ENCODE measurements around the gene MYL6.
"Not testable (repeated sequence)": the region's sequence is repeated elsewhere in the genome, so short reads cannot be mapped to it uniquely, and the experiment has no call there.

The MYL6 gene

GRCh38 chr12:56154246-56154771 lies 3.9 kb upstream of the MYL6 start:
- Histone ChIP-seq H3K79me2 (peaks cover 11% of the 10 kb centered on the region), H3K9me3 (ENCODE audit: control insufficient read depth, low read length) (no peaks in the 10 kb centered on the region), H3K4me2 (ENCODE audit: low read length) (no peak overlapping the region), H3K4me3 (ENCODE audit: low read depth, low read length) (no peak overlapping the region), H3K27ac (no peak overlapping the region), H3K4me1 (peaks cover 21% of the 10 kb centered on the region), H2AFZ (no peak overlapping the region), H3K9ac (no peak overlapping the region), H3K36me3 (ENCODE audit: control insufficient read depth, insufficient read depth, low read length) (no peaks in the 10 kb centered on the region), H3K27me3 (ENCODE audit: control insufficient read depth, insufficient read depth, low read length) (no peaks in the 10 kb centered on the region)
- TF ChIP-seq, protein P1, sequence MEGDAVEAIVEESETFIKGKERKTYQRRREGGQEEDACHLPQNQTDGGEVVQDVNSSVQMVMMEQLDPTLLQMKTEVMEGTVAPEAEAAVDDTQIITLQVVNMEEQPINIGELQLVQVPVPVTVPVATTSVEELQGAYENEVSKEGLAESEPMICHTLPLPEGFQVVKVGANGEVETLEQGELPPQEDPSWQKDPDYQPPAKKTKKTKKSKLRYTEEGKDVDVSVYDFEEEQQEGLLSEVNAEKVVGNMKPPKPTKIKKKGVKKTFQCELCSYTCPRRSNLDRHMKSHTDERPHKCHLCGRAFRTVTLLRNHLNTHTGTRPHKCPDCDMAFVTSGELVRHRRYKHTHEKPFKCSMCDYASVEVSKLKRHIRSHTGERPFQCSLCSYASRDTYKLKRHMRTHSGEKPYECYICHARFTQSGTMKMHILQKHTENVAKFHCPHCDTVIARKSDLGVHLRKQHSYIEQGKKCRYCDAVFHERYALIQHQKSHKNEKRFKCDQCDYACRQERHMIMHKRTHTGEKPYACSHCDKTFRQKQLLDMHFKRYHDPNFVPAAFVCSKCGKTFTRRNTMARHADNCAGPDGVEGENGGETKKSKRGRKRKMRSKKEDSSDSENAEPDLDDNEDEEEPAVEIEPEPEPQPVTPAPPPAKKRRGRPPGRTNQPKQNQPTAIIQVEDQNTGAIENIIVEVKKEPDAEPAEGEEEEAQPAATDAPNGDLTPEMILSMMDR (IDR thresholded peaks at IDR 0.05), result no peak

DNA sequence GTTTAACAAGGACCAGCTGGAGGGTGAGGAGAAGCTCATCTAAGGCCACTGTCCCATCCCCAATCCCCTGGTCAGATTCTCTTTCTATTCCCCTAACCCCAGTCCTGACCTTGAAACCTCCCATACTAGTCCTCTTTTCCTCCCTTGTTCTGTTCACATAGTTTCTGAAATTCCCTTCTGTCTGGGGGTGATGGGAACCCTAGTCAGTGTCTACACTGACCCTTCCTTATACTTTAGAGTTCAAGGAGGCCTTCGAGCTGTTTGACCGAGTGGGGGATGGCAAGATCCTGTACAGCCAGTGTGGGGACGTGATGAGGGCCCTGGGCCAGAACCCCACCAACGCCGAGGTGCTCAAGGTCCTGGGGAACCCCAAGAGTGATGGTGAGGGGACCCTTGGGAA lies 3.3 kb upstream of the MYL6 start:
- Histone ChIP-seq H3K27me3 (ENCODE audit: control insufficient read depth, insufficient read depth, low read length) (no peaks in the 10 kb centered on the region), H3K4me3 (ENCODE audit: low read depth, low read length) (no peak overlapping the region), H3K36me3 (ENCODE audit: control insufficient read depth, insufficient read depth, low read length) (no peaks in the 10 kb centered on the region), H3K79me2 (peaks cover 15% of the 10 kb centered on the region), H3K9ac (no peak overlapping the region), H2AFZ (no peak overlapping the region), H3K4me2 (ENCODE audit: low read length) (no peak overlapping the region), H3K27ac (no peak overlapping the region), H3K4me1 (peaks cover 26% of the 10 kb centered on the region), H3K9me3 (ENCODE audit: control insufficient read depth, low read length) (no peaks in the 10 kb centered on the region)
- TF ChIP-seq, protein P1 (IDR thresholded peaks at IDR 0.05), result no peak

DNA sequence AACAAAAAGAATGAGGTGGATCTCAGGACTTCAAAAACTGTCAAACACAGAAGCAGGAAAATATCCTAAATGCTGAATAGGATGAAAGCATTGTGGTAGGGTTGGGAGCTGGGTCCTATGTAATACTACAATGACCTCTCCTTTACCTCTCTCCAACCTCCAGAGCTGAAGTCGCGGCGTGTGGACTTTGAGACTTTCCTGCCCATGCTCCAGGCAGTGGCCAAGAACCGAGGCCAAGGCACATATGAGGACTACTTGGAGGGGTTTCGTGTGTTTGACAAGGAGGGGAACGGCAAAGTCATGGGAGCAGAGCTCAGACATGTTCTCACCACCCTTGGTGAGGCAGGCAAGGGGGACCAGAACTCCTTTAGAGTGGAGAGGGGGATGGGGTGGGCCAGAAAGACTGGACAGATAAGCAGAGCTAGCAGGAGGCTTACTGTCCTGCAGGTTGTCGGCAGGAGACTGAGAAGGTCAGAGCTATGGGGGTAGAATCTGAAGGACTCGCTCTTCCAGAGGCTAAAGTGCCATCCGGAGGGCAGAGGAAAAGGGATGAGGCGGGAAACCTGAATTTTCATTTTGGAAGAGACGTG lies 2.8 kb upstream of the MYL6 start:
- H3K27ac ChIP-seq, result no peak overlapping the region
- H3K79me2 ChIP-seq, result peaks cover 20% of the 10 kb centered on the region
- H3K9me3 ChIP-seq (ENCODE audit: control insufficient read depth, low read length), result no peaks in the 10 kb centered on the region
- H3K4me1 ChIP-seq, result peaks cover 31% of the 10 kb centered on the region
- no peaks in the 10 kb centered on the region for H3K27me3 ChIP-seq (ENCODE audit: control insufficient read depth, insufficient read depth, low read length)
- H3K4me2 ChIP-seq (ENCODE audit: low read length), result no peak overlapping the region
- TF ChIP-seq, protein P1 (IDR thresholded peaks at IDR 0.05), result no peak
- no peak overlapping the region for H3K9ac ChIP-seq
- H3K4me3 ChIP-seq (ENCODE audit: low read depth, low read length), result no peak overlapping the region
- no peaks in the 10 kb centered on the region for H3K36me3 ChIP-seq (ENCODE audit: control insufficient read depth, insufficient read depth, low read length)
- H2AFZ ChIP-seq, result no peak overlapping the region

DNA sequence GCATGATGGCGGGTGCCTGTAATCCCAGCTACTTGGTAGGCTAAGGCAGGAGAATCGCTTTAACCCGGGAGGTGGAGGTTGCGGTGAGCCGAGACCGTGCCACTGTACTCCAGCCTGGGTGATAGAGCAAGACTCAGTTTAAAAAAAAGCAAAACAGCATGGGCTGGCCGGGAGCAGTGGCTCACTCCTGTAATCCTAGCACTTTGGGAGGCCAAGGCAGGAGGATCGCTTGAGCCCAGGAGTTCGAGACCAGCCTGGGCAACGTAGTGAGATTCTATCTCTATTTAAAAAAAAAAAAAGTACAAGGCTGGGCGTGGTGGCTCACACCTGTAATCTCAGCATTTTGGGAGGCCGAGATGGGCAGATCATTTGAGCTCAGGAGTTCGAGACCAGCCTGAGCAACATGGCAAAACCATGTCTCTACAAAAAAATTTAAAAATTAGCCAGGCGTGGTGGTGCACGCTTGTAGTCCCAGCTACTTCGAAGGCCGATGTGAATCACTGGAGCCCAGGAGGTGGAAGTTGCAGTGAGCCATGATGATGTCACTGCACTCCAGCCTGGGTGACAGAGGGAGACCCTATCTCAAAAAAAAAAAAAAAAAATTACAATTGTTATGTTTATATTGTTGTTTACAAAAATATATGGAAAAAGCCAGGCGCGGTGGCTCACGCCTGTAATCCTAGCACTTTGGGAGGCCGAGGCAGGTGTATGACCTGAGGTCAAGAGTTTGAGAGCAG lies 1.5 kb upstream of the MYL6 start:
- peaks cover 22% of the 10 kb centered on the region for H3K79me2 ChIP-seq
- H3K4me2 ChIP-seq (ENCODE audit: low read length), result peak overlapping the region; percentile 80
- H3K9ac ChIP-seq; H3K9me3 ChIP-seq (ENCODE audit: control insufficient read depth, low read length); H3K36me3 ChIP-seq (ENCODE audit: control insufficient read depth, insufficient read depth, low read length); H3K27me3 ChIP-seq (ENCODE audit: control insufficient read depth, insufficient read depth, low read length): not testable (repeated sequence)
- peak overlapping the region; percentile 99 for H3K27ac ChIP-seq
- peak overlapping the region; percentile 100 for H3K4me3 ChIP-seq (ENCODE audit: low read depth, low read length)
- H2AFZ ChIP-seq, result peak overlapping the region; percentile 85
- H3K4me1 ChIP-seq, result peaks cover 34% of the 10 kb centered on the region

DNA sequence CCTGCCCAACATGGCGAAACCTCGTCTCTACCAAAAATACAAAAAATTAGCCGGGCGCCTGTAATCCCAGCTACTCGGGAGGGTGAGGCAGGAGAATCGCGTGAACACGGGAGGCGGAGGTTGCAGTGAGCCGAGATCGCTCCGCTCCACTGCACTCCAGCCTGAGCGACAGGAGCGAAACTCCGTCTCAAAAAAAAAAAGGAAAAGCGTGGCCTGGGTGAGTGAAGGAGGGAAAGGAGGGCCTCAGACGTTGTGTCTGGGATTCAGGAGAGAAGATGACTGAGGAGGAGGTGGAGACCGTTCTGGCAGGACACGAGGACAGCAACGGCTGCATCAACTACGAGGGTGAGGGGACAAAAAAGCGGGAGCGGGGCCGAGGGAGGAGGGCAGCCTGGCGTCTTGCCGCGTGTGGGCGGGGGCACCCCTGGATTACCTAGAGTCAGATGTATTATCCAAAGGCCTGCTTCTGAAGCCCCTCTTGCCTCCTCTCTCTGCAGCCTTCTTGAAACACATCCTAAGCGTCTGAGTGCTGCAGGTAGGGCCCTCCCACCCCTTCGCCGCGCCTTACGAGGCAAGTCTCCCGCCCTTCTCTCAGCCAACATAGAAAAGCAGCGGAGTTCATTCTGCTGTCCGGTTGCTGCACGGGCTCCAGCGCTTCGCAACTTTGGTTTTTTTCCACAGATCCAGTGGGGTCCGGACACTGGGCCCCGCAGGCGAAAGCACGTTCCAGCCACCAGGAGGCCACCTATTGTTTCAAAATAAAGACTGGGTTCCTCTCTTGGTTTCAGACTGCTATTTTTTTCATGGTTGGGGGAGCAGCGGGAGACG lies 744 bp upstream of the MYL6 start:
- peak overlapping the region; percentile 99 for H3K27ac ChIP-seq
- H3K4me1 ChIP-seq, result peaks cover 32% of the 10 kb centered on the region
- H3K36me3 ChIP-seq (ENCODE audit: control insufficient read depth, insufficient read depth, low read length), result no peaks in the 10 kb centered on the region
- H2AFZ ChIP-seq, result peak overlapping the region; percentile 85
- TF ChIP-seq, protein P1 (IDR thresholded peaks at IDR 0.05), result peak; percentile 85
- H3K9me3 ChIP-seq (ENCODE audit: control insufficient read depth, low read length), result no peaks in the 10 kb centered on the region
- peaks cover 22% of the 10 kb centered on the region for H3K79me2 ChIP-seq
- H3K9ac ChIP-seq, result peak overlapping the region; percentile 5
- no peaks in the 10 kb centered on the region for H3K27me3 ChIP-seq (ENCODE audit: control insufficient read depth, insufficient read depth, low read length)
- peak overlapping the region; percentile 80 for H3K4me2 ChIP-seq (ENCODE audit: low read length)
- peak overlapping the region; percentile 100 for H3K4me3 ChIP-seq (ENCODE audit: low read depth, low read length)

Data from parathyroid adenoma (tissue), 2 donors.